Panc1 (cell line): ENCODE measurements around the gene WDR70.

Experiments
- POLR2AphosphoS5 ChIP-seq: IDR thresholded peaks from 2 replicates; pipeline ENCODE4 v1.6.1; 2012; ENCODE audit warnings: mild to moderate bottlenecking, low read depth, low read length, moderate library complexity
- TF ChIP-seq, protein P1 (sequence below): fragments of 450-650 bp; IDR thresholded peaks from 2 replicates; pipeline ENCODE4 v1.5.1; 2017; ENCODE audit warnings: mild to moderate bottlenecking

GRCh38 chr5:37715361-37715760 is 336.2 kb downstream of the WDR70 start:
- no peak for TF ChIP-seq POLR2AphosphoS5
- TF ChIP-seq, protein P1, sequence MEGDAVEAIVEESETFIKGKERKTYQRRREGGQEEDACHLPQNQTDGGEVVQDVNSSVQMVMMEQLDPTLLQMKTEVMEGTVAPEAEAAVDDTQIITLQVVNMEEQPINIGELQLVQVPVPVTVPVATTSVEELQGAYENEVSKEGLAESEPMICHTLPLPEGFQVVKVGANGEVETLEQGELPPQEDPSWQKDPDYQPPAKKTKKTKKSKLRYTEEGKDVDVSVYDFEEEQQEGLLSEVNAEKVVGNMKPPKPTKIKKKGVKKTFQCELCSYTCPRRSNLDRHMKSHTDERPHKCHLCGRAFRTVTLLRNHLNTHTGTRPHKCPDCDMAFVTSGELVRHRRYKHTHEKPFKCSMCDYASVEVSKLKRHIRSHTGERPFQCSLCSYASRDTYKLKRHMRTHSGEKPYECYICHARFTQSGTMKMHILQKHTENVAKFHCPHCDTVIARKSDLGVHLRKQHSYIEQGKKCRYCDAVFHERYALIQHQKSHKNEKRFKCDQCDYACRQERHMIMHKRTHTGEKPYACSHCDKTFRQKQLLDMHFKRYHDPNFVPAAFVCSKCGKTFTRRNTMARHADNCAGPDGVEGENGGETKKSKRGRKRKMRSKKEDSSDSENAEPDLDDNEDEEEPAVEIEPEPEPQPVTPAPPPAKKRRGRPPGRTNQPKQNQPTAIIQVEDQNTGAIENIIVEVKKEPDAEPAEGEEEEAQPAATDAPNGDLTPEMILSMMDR: no peak
